Stomach smooth muscle (tissue), 2 donors: ENCODE data around the gene HIGD1A.

Experiments
- H3K27ac ChIP-seq: one replicate; pipeline ENCODE4 v1.7.0; 2013; ENCODE audit warnings: mild to moderate bottlenecking, low read length, inconsistent platforms
- H3K27me3 ChIP-seq, 2 donors: one replicate each; pipeline ENCODE4 v1.7.0; 2013; ENCODE audit warnings: low read length in 2 of 2; ENCODE audit not compliant: insufficient read depth in 2 of 2, control insufficient read depth in 1 of 2
- H3K36me3 ChIP-seq, 2 donors: one replicate each; pipeline ENCODE4 v1.7.0; 2013; ENCODE audit warnings: low read length in 2 of 2; ENCODE audit not compliant: control insufficient read depth in 2 of 2, insufficient read depth in 2 of 2
- H3K4me1 ChIP-seq: one replicate; pipeline ENCODE4 v1.7.0; 2013; ENCODE audit warnings: low read length; ENCODE audit not compliant: control insufficient read depth, insufficient read depth
- H3K4me3 ChIP-seq, 2 donors: one replicate each; pipeline ENCODE4 v1.7.0; 2013; ENCODE audit warnings: low read length in 2 of 2
- H3K9ac ChIP-seq, 2 donors: one replicate each; pipeline ENCODE4 v1.7.0; 2013; ENCODE audit warnings: low read length in 2 of 2, mild to moderate bottlenecking in 1 of 2
- H3K9me3 ChIP-seq, 2 donors: one replicate each; pipeline ENCODE4 v1.7.0; 2013; ENCODE audit warnings: low read length in 2 of 2; ENCODE audit not compliant: control insufficient read depth in 2 of 2
- donor health status: healthy.
- donor health status: Pancreatic carcinoma.

Gene HIGD1A

GRCh38 chr3:42771271-42771670, 33.0 kb downstream of the HIGD1A start:
- Histone ChIP-seq H3K9ac (no peak overlapping the region), H3K4me3 (no peak overlapping the region), H3K9me3 (no peaks in the 10 kb centered on the region), H3K36me3 (no peaks in the 10 kb centered on the region), H3K4me1 (peaks cover 7% of the 10 kb centered on the region), H3K27ac (no peak overlapping the region), H3K27me3 (no peaks in the 10 kb centered on the region)

- Histone ChIP-seq H3K4me1 (peaks cover 7% of the 10 kb centered on the region), H3K36me3 (no peaks in the 10 kb centered on the region), H3K4me3 (no peak overlapping the region), H3K27ac (no peak overlapping the region), H3K27me3 (no peaks in the 10 kb centered on the region), H3K9me3 (no peaks in the 10 kb centered on the region), H3K9ac (no peak overlapping the region)
Observed at GRCh38 chr3:42769477-42770131, 34.7 kb downstream of the HIGD1A start.

GRCh38 chr3:42764561-42765295, 39.6 kb downstream of the HIGD1A start:
- H3K9me3 ChIP-seq = no peaks in the 10 kb centered on the region
- H3K36me3 ChIP-seq = no peaks in the 10 kb centered on the region
- peaks cover 4% of the 10 kb centered on the region for H3K4me1 ChIP-seq
- H3K4me3 ChIP-seq = no peak overlapping the region
- no peak overlapping the region for H3K27ac ChIP-seq
- H3K9ac ChIP-seq = no peak overlapping the region
- H3K27me3 ChIP-seq = no peaks in the 10 kb centered on the region

GRCh38 chr3:42764115-42764514, 40.2 kb downstream of the HIGD1A start:
- no peak overlapping the region for H3K9ac ChIP-seq
- H3K27me3 ChIP-seq = no peaks in the 10 kb centered on the region
- H3K4me1 ChIP-seq = peaks cover 4% of the 10 kb centered on the region
- H3K36me3 ChIP-seq = no peaks in the 10 kb centered on the region
- H3K4me3 ChIP-seq = no peak overlapping the region
- H3K27ac ChIP-seq = no peak overlapping the region
- H3K9me3 ChIP-seq = no peaks in the 10 kb centered on the region

GRCh38 chr3:42763021-42763420, 41.3 kb downstream of the HIGD1A start:
- H3K9ac ChIP-seq = no peak overlapping the region

GRCh38 chr3:42762046-42762724, 42.1 kb downstream of the HIGD1A start:
- Histone ChIP-seq H3K4me3 (no peak overlapping the region), H3K9me3 (no peaks in the 10 kb centered on the region), H3K27me3 (no peaks in the 10 kb centered on the region), H3K4me1 (peaks cover 4% of the 10 kb centered on the region), H3K36me3 (no peaks in the 10 kb centered on the region), H3K9ac (no peak overlapping the region), H3K27ac (peak overlapping the region; percentile 18)

More at GRCh38 chr3:42763021-42763420, 41.3 kb downstream of the HIGD1A start:
- Histone ChIP-seq H3K9me3 (no peaks in the 10 kb centered on the region), H3K27me3 (no peaks in the 10 kb centered on the region), H3K4me1 (peaks cover 4% of the 10 kb centered on the region), H3K36me3 (no peaks in the 10 kb centered on the region), H3K27ac (peak overlapping the region; percentile 18), H3K4me3 (no peak overlapping the region)

GRCh38 chr3:42758126-42758525, 46.2 kb downstream of the HIGD1A start:
- H3K27me3 ChIP-seq = no peaks in the 10 kb centered on the region
- no peak overlapping the region for H3K4me3 ChIP-seq
- H3K9ac ChIP-seq = no peak overlapping the region
- H3K27ac ChIP-seq = no peak overlapping the region
- no peaks in the 10 kb centered on the region for H3K36me3 ChIP-seq
- H3K9me3 ChIP-seq = no peaks in the 10 kb centered on the region
- peaks cover 3% of the 10 kb centered on the region for H3K4me1 ChIP-seq

GRCh38 chr3:42756681-42757213, 47.5 kb downstream of the HIGD1A start:
- no peaks in the 10 kb centered on the region for H3K27me3 ChIP-seq
- no peak overlapping the region for H3K4me3 ChIP-seq
- no peak overlapping the region for H3K27ac ChIP-seq
- no peaks in the 10 kb centered on the region for H3K4me1 ChIP-seq
- H3K9ac ChIP-seq = no peak overlapping the region
- no peaks in the 10 kb centered on the region for H3K9me3 ChIP-seq
- H3K36me3 ChIP-seq = no peaks in the 10 kb centered on the region

GRCh38 chr3:42755681-42756578, 48.4 kb downstream of the HIGD1A start:
- H3K27me3 ChIP-seq = no peaks in the 10 kb centered on the region
- H3K27ac ChIP-seq = no peak overlapping the region
- H3K36me3 ChIP-seq = no peaks in the 10 kb centered on the region
- peaks cover 4% of the 10 kb centered on the region for H3K4me1 ChIP-seq
- H3K4me3 ChIP-seq = no peak overlapping the region
- no peaks in the 10 kb centered on the region for H3K9me3 ChIP-seq
- no peak overlapping the region for H3K9ac ChIP-seq

- no peaks in the 10 kb centered on the region for H3K9me3 ChIP-seq
- no peaks in the 10 kb centered on the region for H3K36me3 ChIP-seq
- H3K9ac ChIP-seq = no peak overlapping the region
- peaks cover 19% of the 10 kb centered on the region for H3K4me1 ChIP-seq
- H3K4me3 ChIP-seq = no peak overlapping the region
- H3K27ac ChIP-seq = no peak overlapping the region
- H3K27me3 ChIP-seq = no peaks in the 10 kb centered on the region
Observed at GRCh38 chr3:42753757-42754156, 50.5 kb downstream of the HIGD1A start.
